GM19239 (cell line): Measurements from ENCODE around the gene TTLL10.
A peak's percentile ranks its signal among the peaks of the same experiment; 100 is the strongest.

Experiments
- DNase-seq: peaks from one replicate; pipeline ENCODE4 v3.0.0; 2011; ENCODE audit warnings: low spot score; ENCODE audit not compliant: insufficient read length
- FAIRE-seq: peaks from 2 replicates; lab custom pipeline; 2011; peaks lifted over from hg19 to GRCh38; lab: Jason Lieb, UNC

Gene TTLL10

GRCh38 chr1:1200876-1201810 lies 27.5 kb downstream of the TTLL10 start:
- DNase-seq (no peak), FAIRE-seq (no peak)

DNA sequence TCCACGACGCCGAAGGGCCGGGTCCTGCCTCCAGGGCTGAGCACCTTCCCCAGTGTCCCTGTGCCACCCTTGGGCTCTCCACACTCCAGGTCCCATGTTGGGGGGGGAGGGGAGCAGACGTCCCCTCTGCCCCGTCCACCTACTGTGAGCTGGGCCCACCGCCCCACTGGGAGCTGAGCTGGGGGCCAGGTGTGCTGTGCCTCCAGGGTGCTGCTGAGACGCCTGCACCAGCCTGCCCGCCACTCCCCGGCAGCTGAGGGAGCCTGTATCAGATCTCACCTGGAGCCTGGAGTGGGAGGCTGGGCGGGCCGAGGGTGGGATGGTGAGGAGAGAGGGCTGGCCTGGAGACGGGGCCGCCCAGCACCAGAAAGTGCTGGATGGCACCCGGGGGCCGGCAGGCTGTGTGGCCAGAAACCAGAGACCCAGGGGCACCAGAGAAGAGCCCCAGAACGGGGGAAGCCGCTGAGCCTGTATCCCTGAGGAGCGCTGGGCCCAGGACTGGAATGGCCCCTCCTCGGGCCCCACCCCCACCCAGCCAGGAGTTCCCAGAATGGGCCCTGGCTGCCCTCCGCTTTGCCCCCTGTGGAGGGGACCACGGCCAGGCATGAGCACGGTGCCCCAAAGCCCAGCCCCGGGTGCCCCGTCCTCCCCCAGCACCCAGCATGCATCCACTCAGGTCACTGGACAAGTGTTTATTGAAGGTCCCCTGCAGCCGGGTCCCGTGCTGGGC lies 29.3 kb downstream of the TTLL10 start:
- no peak for FAIRE-seq

DNA sequence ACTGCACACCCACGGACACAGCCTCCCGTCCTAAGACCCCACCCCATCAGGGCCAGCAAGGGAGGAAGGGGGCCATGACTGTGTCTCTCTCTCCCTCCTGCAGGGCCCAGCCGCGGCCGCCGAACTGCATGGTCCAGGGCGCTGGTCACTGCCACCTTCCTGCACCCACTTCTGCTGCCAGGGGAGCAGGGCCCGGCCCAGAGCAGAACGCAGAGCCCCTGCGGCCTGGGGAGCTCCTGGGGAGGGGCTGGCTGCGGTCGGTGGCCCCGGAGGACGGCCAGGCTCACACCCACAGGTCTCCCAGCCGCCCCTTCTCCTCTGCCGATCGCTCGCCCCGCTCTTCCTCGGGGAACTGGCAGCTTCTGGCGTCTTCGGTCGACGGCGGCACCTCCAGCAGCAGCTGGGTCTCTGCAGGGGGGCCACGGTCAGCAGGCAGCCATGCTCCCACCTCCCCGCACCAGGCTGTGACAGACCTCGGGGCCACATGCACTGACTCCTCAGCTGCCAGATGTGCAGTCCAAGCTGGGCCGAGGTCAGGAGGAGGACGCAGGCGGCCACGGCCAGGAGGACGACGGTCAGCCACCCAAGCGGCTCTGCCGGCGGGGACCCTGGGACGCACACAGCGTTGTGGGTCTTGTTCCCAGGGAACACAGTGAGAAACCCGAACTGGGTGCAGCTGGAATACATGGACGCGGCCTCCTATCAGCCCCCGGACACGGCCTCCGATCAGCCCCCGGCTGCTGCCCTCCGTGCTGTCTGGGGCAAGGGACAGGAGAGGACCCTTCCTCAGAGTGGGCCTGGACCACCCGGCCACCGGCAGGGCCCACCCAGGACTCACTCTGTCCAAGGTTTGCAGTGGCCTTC lies 30.1 kb downstream of the TTLL10 start:
- FAIRE-seq (no peak), DNase-seq (no peak)

More for the DNA sequence above, 29.3 kb downstream of the TTLL10 start:
- DNase-seq, result no peak

- FAIRE-seq, result no peak
- DNase-seq, result no peak
Measured at GRCh38 chr1:1204425-1204920, 30.8 kb downstream of the TTLL10 start.

DNA sequence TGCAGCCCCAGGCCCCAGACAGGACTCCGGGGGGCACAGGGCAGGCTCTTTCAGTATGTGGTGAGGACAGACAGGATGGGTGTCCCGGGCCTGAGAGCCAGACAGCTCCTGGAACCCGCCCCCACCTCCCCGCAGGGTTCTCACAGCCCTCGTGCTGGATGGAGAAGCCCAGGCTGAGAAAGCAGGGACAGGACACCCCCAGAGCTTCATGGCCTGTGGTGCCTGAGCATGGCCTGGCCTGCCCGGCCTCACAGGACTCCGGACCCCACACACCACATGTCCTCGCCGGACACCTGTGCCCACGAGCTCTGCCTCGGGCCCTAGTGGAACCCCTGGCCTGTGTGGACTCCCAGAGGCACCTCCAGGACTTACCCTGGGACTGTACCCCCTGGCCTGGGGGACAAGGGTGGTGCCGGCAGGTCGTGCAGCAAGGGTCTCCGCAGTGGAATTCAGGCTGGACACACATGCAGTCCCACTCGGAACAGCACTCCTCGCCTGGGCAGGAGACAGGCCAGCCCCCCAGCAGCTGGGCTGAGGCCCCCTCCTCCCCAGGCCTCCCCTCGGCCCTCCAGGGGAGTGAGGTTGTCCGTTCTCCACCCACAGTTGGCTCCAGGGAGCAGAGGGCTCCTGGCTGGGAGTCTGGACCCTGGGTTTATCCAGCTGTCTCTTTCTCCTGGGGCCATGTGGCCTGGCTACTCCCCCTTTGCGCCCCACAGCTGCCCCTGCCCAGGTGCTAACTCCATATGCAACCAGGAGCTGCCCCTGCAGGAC lies 31.5 kb downstream of the TTLL10 start:
- no peak for DNase-seq
- no peak for FAIRE-seq

GRCh38 chr1:1205769-1206375 lies 32.2 kb downstream of the TTLL10 start:
- FAIRE-seq, result no peak
- no peak for DNase-seq

- FAIRE-seq, result no peak
Measured at GRCh38 chr1:1206376-1206965, 32.8 kb downstream of the TTLL10 start, which contains the start of gene TNFRSF18. Gene TNFRSF18, minus strand, starts transcription at chr1:1206592. Its CDS starts 21 bp downstream, at chr1:1206571.

DNA sequence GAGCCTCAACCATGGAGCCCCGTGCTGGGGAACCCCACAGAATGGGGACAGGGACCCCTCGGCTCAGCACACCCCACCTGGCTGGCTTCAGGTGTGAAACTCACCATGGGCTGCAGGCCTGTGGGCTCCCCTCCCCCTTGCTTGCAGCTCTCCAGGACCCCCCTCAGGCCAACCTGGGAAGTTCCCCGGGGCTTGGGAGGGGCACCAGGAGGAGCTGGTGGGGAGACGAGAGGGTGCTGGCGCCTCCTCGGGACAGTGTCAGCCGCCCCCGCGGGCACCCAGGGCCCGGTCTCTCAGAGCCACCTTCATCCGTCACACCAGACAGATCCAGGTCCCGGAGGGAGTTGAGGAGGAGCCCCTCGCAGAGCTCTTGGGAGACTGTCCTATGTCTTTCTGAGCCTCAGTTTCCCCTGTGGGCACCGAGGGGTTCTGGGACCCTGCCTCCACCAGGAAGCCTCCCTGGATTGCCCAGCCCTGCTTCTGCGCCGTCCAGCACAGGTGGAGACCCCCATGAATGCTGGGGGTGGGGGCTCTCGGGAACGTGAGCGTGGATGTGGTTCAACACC lies 33.4 kb downstream of the TTLL10 start:
- FAIRE-seq, result no peak
- no peak for DNase-seq

More at GRCh38 chr1:1206376-1206965, 32.8 kb downstream of the TTLL10 start, which contains the start of gene TNFRSF18:
- no peak for DNase-seq

GRCh38 chr1:1207571-1207892 lies 33.9 kb downstream of the TTLL10 start:
- FAIRE-seq, result no peak
- DNase-seq, result no peak

- DNase-seq (no peak), FAIRE-seq (no peak)
Measured at GRCh38 chr1:1208713-1209433, 35.2 kb downstream of the TTLL10 start.

- FAIRE-seq (no peak), DNase-seq (no peak)
Measured at GRCh38 chr1:1210726-1211540, 37.3 kb downstream of the TTLL10 start.

GRCh38 chr1:1211541-1212441 lies 38.1 kb downstream of the TTLL10 start:
- FAIRE-seq (no peak), DNase-seq (no peak)

DNA sequence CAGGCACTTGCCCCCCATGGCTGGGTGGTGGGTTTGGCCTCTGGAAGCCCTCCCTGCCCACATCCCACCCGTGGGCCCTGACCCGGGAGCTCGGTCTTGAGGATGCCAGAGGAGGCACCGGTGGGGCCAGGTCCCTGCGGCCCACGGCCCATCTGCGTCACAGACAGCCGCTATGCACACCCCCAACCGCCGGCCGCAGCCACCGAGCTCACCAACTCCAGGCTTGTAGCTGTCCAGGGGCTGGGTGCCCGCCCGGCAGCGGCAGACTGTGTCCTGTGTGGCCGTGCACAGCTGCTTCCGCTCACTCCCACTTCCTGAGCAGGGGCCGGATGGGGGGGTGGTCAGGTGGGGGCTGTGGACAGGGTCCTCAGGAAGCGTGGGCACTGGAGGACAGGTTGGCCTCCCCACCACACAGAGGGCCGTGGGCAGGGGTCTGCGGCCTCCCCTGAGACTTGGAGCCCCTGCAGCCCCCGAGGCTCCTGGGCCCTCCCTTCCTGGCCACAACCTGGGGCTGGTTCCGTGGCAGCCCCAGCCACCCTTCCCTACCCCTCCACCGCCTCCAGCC lies 39.2 kb downstream of the TTLL10 start:
- peak; percentile 83 for FAIRE-seq
- DNase-seq, result no peak

DNA sequence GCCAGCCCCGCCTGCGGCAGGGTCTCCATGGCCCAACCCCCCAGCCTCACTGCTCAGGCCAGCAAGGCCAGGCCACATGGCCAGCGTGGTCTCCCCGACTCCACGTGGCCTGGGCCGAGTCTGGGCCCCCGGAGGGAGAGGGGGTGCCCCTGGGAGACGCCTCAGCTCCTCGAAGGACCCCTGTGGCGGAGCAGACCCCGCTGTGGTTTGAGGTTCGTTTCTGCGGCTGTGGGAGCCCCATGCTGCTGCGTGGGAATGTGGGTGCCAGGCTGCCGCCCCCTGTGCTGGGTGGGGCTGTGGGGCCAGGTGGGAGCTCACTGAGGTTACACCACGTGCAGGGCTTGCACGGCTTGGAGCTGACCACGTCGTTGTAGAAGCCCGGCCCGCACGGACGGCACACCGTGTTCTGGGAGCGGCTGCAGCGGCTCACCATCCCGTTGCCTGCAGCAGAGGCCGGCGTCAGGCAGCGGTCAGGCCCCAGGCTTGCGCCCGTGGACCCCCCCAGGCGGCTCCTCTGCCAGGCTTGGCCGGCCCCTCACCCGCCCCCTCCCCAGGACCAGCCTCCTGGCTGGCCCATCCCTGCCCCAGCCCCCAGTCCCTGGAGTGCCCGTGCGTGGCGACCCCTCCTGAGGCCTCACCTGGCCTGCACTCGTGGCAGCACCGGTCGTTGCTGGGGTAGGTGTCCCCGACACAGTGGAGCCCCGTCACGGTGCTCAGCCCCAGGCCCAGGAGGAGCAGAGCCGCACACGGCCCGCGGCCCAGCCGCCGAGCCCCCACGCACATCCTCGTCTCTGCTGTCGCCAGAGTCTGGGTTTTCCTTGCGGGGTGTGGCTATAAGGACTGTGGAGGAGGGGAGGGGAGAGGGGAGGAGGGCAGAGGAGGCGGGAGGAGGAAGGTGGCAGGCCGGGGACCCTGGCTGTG lies 39.9 kb downstream of the TTLL10 start, which contains the start of gene TNFRSF4:
TSS of gene TNFRSF4 (minus strand) at position 809 of the 921 bp plus-strand sequence. CDS start at position 783, 26 bp downstream.
- FAIRE-seq (no peak), DNase-seq (no peak)
